HCT116 (cell line): ENCODE results near the gene HSPB8. TPM values are rescaled to one million over a fixed set of nuclear protein-coding genes. Genes with fewer than 3 reads are reported as not detected.

ENCODE experiments used
- ATAC-seq: fragments of 200-7000 bp; cut with Tn5 transposase; 2 replicates; pipeline ENCODE4 v1.9.1; 2020; ENCODE audit warnings: mild to moderate bottlenecking, moderate library complexity
- BruUV-seq: library from RNA; stranded (reverse); fragments of 400-500 nt; replicated peaks from 2 replicates; lab custom pipeline; 2021; lab: Mats Ljungman, UMichigan
- CTCF ChIA-PET: fragments of 300-600 bp; sonication (Branson Sonifier 250); formaldehyde crosslinking; loops from one replicate; lab custom pipeline; 2021; ENCODE audit warnings: antibody characterized with exemption; lab: Charles Lee
- POLR2A ChIA-PET: fragments of 300-600, 350-600 bp; sonication (Branson Sonifier 250); formaldehyde crosslinking; loops from one replicate; lab custom pipeline; 2021; ENCODE audit warnings: antibody characterized with exemption; lab: Charles Lee
- RAD21 ChIA-PET, 2 experiments: fragments of 300-600 bp; sonication (Branson Sonifier 250); formaldehyde crosslinking; loops; one replicate each; lab custom pipeline; 2023; ENCODE audit warnings: low total read pairs in 2 of 2; ENCODE audit not compliant: uncharacterized antibody in 2 of 2, unreplicated experiment in 2 of 2, low non-redundant PET in 1 of 2; lab: Charles Lee
- DNase-seq: peaks from one replicate; pipeline ENCODE4 v3.0.0-alpha.2; 2010; ENCODE audit warnings: low read depth, low spot score
- H2AFZ ChIP-seq: fragments of 200-600 bp; shearing (Covaris generic), sonication (generic); 2 replicates; pipeline ENCODE4 v1.6.1; 2017; ENCODE audit warnings: low read depth, mixed run types, mixed read lengths, antibody characterized with exemption, low read length; ENCODE audit not compliant: poor library complexity, severe bottlenecking
- H3K27ac ChIP-seq: 2 replicates; pipeline ENCODE4 v1.5.1; 2012; ENCODE audit warnings: low read depth, low read length
- H3K27me3 ChIP-seq: fragments of 200-600 bp; sonication (generic); 2 replicates; pipeline ENCODE4 v1.6.1; 2016; ENCODE audit warnings: mixed run types, low read length, mixed read lengths; ENCODE audit not compliant: insufficient read depth
- H3K36me3 ChIP-seq, 2 experiments: fragments of 200-500 bp in 1 of 2; fragments of 200-600 bp in 1 of 2; sonication (Bioruptor generic) in 1 of 2; sonication (generic) in 1 of 2; 2 replicates each; pipeline versions ENCODE4 v1.5.1 to v1.6.1; 2014 to 2016; ENCODE audit warnings: low read length in 2 of 2, inconsistent platforms in 1 of 2, mixed read lengths in 1 of 2, mixed run types in 1 of 2; ENCODE audit not compliant: insufficient read depth in 2 of 2, control insufficient read depth in 1 of 2
- H3K4me1 ChIP-seq, 2 experiments: fragments of 200-600 bp in 1 of 2; sonication (generic) in 1 of 2; 2 replicates each; pipeline versions ENCODE4 v1.5.1 to v1.6.1; 2012 to 2017; ENCODE audit warnings: low read length in 2 of 2, inconsistent platforms in 1 of 2, mild to moderate bottlenecking in 1 of 2, mixed read lengths in 1 of 2, mixed run types in 1 of 2, moderate library complexity in 1 of 2; ENCODE audit not compliant: insufficient read depth in 2 of 2, control insufficient read depth in 1 of 2
- H3K4me2 ChIP-seq: fragments of 200-600 bp; sonication (generic); 2 replicates; pipeline ENCODE4 v1.6.1; 2017; ENCODE audit warnings: mixed run types, low read length, mixed read lengths
- H3K4me3 ChIP-seq, 2 experiments: fragments of 200-600 bp in 1 of 2; sonication (generic) in 1 of 2; replicated peaks in 1 of 2; 2 replicates each; pipeline ENCODE4 v1.5.1; 2011 to 2016; ENCODE audit warnings: low read length in 2 of 2, control low read depth in 1 of 2, low read depth in 1 of 2, mild to moderate bottlenecking in 1 of 2, mixed read lengths in 1 of 2, mixed run types in 1 of 2
- H3K79me2 ChIP-seq: fragments of 200-600 bp; sonication (generic); 2 replicates; pipeline ENCODE4 v1.6.1; 2017; ENCODE audit warnings: mild to moderate bottlenecking, mixed run types, low read length, moderate library complexity, mixed read lengths; ENCODE audit not compliant: insufficient read depth
- H3K9ac ChIP-seq: fragments of 200-600 bp; sonication (generic); 2 replicates; pipeline ENCODE4 v1.6.1; 2016; ENCODE audit warnings: low read length, mixed read lengths
- H3K9me2 ChIP-seq: fragments of 200-600 bp; sonication (generic), shearing (Covaris generic); 2 replicates; pipeline ENCODE4 v1.6.1; 2017; ENCODE audit warnings: mixed run types, mild to moderate bottlenecking, moderate library complexity; ENCODE audit not compliant: insufficient read depth
- H3K9me3 ChIP-seq, 2 experiments: fragments of 200-500 bp in 1 of 2; fragments of 200-600 bp in 1 of 2; sonication (Bioruptor generic) in 1 of 2; sonication (generic) in 1 of 2; 2 replicates each; pipeline ENCODE4 v1.6.1; 2014 to 2017; ENCODE audit warnings: low read length in 2 of 2, mixed read lengths in 2 of 2, inconsistent platforms in 1 of 2, low read depth in 1 of 2, mild to moderate bottlenecking in 1 of 2, mixed run types in 1 of 2, moderate library complexity in 1 of 2; ENCODE audit not compliant: control insufficient read depth in 1 of 2, insufficient read depth in 1 of 2
- H4K20me1 ChIP-seq: fragments of 200-600 bp; sonication (generic), shearing (Covaris generic); 2 replicates; pipeline ENCODE4 v1.6.1; 2017; ENCODE audit warnings: mixed run types, mild to moderate bottlenecking, moderate library complexity; ENCODE audit not compliant: insufficient read depth
- REST ChIP-seq: IDR thresholded peaks from 2 replicates; pipeline ENCODE4 v1.6.1; 2012; ENCODE audit warnings: low read depth
- intact Hi-C: fragments of 100-400 bp; cut with micrococcal nuclease; formaldehyde crosslinking; loops from 2 replicates; pipeline ENCODE4 v1.10.0; 2022
- total RNA-seq: library from RNA; stranded (reverse); gene quantifications from one replicate; pipeline ENCODE4 v1.2.1, GENCODE V29; 2021; ENCODE audit not compliant: unreplicated experiment
- TF ChIP-seq, protein P1 (sequence below): IDR thresholded peaks from 2 replicates; pipeline ENCODE4 v1.6.1; 2011; ENCODE audit warnings: mild to moderate bottlenecking, low read length, moderate library complexity; ENCODE audit not compliant: insufficient replicate concordance; ENCODE audit errors: extremely low read depth

Gene HSPB8
- total RNA-seq, 1 experiment from 2014 or later = 3.5 TPM

GRCh38 chr12:119177056-119177325, 1.7 kb upstream of the HSPB8 start:
- no peak for DNase-seq
- no TSS peak for BruUV-seq
- H3K36me3 ChIP-seq = no peaks in the 10 kb centered on the region
- H2AFZ ChIP-seq = no peak overlapping the region
- intact Hi-C loops = no loop called here
- no peaks in the 10 kb centered on the region for H4K20me1 ChIP-seq
- no peak overlapping the region; a peak in 1 of 4 replicates for H3K4me3 ChIP-seq
- no peak for TF ChIP-seq REST
- TF ChIP-seq, protein P1, sequence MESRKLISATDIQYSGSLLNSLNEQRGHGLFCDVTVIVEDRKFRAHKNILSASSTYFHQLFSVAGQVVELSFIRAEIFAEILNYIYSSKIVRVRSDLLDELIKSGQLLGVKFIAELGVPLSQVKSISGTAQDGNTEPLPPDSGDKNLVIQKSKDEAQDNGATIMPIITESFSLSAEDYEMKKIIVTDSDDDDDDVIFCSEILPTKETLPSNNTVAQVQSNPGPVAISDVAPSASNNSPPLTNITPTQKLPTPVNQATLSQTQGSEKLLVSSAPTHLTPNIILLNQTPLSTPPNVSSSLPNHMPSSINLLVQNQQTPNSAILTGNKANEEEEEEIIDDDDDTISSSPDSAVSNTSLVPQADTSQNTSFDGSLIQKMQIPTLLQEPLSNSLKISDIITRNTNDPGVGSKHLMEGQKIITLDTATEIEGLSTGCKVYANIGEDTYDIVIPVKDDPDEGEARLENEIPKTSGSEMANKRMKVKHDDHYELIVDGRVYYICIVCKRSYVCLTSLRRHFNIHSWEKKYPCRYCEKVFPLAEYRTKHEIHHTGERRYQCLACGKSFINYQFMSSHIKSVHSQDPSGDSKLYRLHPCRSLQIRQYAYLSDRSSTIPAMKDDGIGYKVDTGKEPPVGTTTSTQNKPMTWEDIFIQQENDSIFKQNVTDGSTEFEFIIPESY = no peak
- no peaks in the 10 kb centered on the region for H3K9me3 ChIP-seq
- H3K9me2 ChIP-seq = no peaks in the 10 kb centered on the region
- H3K27ac ChIP-seq = no peak overlapping the region
- H3K9ac ChIP-seq = no peak overlapping the region
- ChIA-PET CTCF (no interaction called here), POLR2A (no interaction called here), RAD21 (no interaction called here)
- peaks cover 45 to 56% of the 10 kb centered on the region in 2 experiments for H3K4me1 ChIP-seq
- H3K79me2 ChIP-seq = no peaks in the 10 kb centered on the region
- no peak for ATAC-seq
- no peaks in the 10 kb centered on the region for H3K27me3 ChIP-seq
- peak overlapping the region; percentile 78 for H3K4me2 ChIP-seq
